H1 (cell line): ENCODE data around the gene SLC66A2. TPM values are rescaled to one million over a fixed set of nuclear protein-coding genes. Genes with fewer than 3 reads are reported as not detected.
A peak's percentile ranks its signal among the peaks of the same experiment; 100 is the strongest.

Experiments used
- CTCF ChIA-PET: fragments of 300-600 bp; sonication (Branson Sonifier 250); formaldehyde crosslinking; loops from one replicate; lab custom pipeline; 2021; ENCODE audit not compliant: partially characterized antibody; lab: Charles Lee
- POLR2A ChIA-PET: fragments of 300-600 bp; sonication (Branson Sonifier 250); formaldehyde crosslinking; loops from one replicate; lab custom pipeline; 2021; ENCODE audit warnings: inconsistent platforms; ENCODE audit not compliant: partially characterized antibody; lab: Charles Lee
- DNase-seq, 2 experiments: peaks; one replicate each; pipeline versions ENCODE4 v3.0.0 to v3.0.0-alpha.2; 2010 to 2022; ENCODE audit warnings: low spot score in 2 of 2, low read depth in 1 of 2, mixed read lengths in 1 of 2
- FAIRE-seq: peaks from 2 replicates; lab custom pipeline; 2011; peaks lifted over from hg19 to GRCh38; lab: Jason Lieb, UNC
- H2AFZ ChIP-seq: 2 replicates; pipeline ENCODE4 v1.8.1; 2012; ENCODE audit warnings: low read length, inconsistent platforms
- H2AK5ac ChIP-seq: 2 replicates; pipeline ENCODE4 v1.6.1; 2013; ENCODE audit warnings: low read depth, low read length
- H2BK120ac ChIP-seq: replicated peaks from 2 replicates; pipeline ENCODE3; 2013; ENCODE audit warnings: low read depth, low read length, inconsistent platforms
- H2BK12ac ChIP-seq: 2 replicates; pipeline ENCODE4 v1.6.1; 2013; ENCODE audit warnings: low read depth, low read length
- H2BK15ac ChIP-seq: 2 replicates; pipeline ENCODE4 v1.6.1; 2013; ENCODE audit warnings: low read length
- H2BK20ac ChIP-seq: 2 replicates; pipeline ENCODE4 v1.6.1; 2013; ENCODE audit warnings: low read length
- H2BK5ac ChIP-seq: 2 replicates; pipeline ENCODE4 v1.6.1; 2013; ENCODE audit warnings: low read depth, low read length
- H3K14ac ChIP-seq: 2 replicates; pipeline ENCODE4 v1.6.1; 2013; ENCODE audit warnings: inconsistent platforms; ENCODE audit not compliant: insufficient read length
- H3K18ac ChIP-seq: 2 replicates; pipeline ENCODE4 v1.6.1; 2013; ENCODE audit warnings: low read length; ENCODE audit errors: extremely low read depth
- H3K23ac ChIP-seq: 2 replicates; pipeline ENCODE4 v1.6.1; 2013; ENCODE audit warnings: inconsistent platforms; ENCODE audit not compliant: insufficient read length
- H3K23me2 ChIP-seq: 2 replicates; pipeline ENCODE4 v1.6.1; 2013; ENCODE audit warnings: low read depth, low read length
- H3K27ac ChIP-seq: 2 replicates; pipeline ENCODE4 v1.6.1; 2011; ENCODE audit warnings: low read depth, low read length, inconsistent platforms
- H3K27me3 ChIP-seq, 4 experiments: replicated peaks in 1 of 4; 1 replicate in 1 of 4; 2 replicates in 3 of 4; pipeline versions ENCODE4 v1.6.1 to v1.8.1; 2011 to 2013; ENCODE audit warnings: low read length in 3 of 4, mild to moderate bottlenecking in 3 of 4, inconsistent platforms in 2 of 4, mixed read lengths in 2 of 4, moderate library complexity in 1 of 4; ENCODE audit not compliant: control insufficient read depth in 3 of 4, insufficient read depth in 3 of 4; ENCODE audit errors: extremely low read depth in 1 of 4
- H3K36me3 ChIP-seq, 4 experiments: 2 replicates each; pipeline versions ENCODE4 v1.6.1 to v1.8.1; 2011 to 2013; ENCODE audit warnings: mild to moderate bottlenecking in 4 of 4, low read length in 3 of 4, moderate library complexity in 2 of 4, control low read depth in 1 of 4, inconsistent platforms in 1 of 4; ENCODE audit not compliant: insufficient read depth in 4 of 4, control insufficient read depth in 2 of 4
- H3K4ac ChIP-seq: replicated peaks from 2 replicates; pipeline ENCODE3; 2013; ENCODE audit warnings: low read length, low read depth, mixed read lengths, inconsistent platforms; ENCODE audit not compliant: insufficient read length
- H3K4me1 ChIP-seq, 4 experiments: replicated peaks in 1 of 4; 1 replicate in 1 of 4; 2 replicates in 3 of 4; pipeline versions ENCODE4 v1.6.1 to v1.8.1; 2011 to 2013; ENCODE audit warnings: low read length in 3 of 4, inconsistent platforms in 2 of 4, mixed read lengths in 1 of 4; ENCODE audit not compliant: insufficient read depth in 4 of 4, control insufficient read depth in 3 of 4
- H3K4me2 ChIP-seq, 2 experiments: 2 replicates each; pipeline versions ENCODE4 v1.6.1 to v1.8.1; 2011 to 2013; ENCODE audit warnings: low read depth in 2 of 2, low read length in 2 of 2, control low read depth in 1 of 2, inconsistent platforms in 1 of 2, mild to moderate bottlenecking in 1 of 2; ENCODE audit not compliant: insufficient read depth in 1 of 2
- H3K4me3 ChIP-seq, 4 experiments: fragments of 200-600, 300-600 bp in 1 of 4; sonication (generic), shearing (Covaris generic), sonication (Bioruptor Twin) in 1 of 4; 2 replicates each; pipeline versions ENCODE4 v1.5.1 to v1.8.1; 2011 to 2016; ENCODE audit warnings: low read length in 4 of 4, low read depth in 3 of 4, control low read depth in 2 of 4, inconsistent platforms in 2 of 4, mild to moderate bottlenecking in 2 of 4, mixed read lengths in 1 of 4, moderate library complexity in 1 of 4; ENCODE audit not compliant: insufficient read depth in 2 of 4; ENCODE audit errors: extremely low read depth in 1 of 4
- H3K56ac ChIP-seq: replicated peaks from 2 replicates; pipeline ENCODE3; 2013; ENCODE audit warnings: low read depth, mild to moderate bottlenecking, mixed read lengths, low read length, inconsistent platforms; ENCODE audit not compliant: insufficient read length
- H3K79me1 ChIP-seq: 2 replicates; pipeline ENCODE4 v1.6.1; 2013; ENCODE audit warnings: low read depth, low read length, control low read depth
- H3K79me2 ChIP-seq, 2 experiments: 2 replicates each; pipeline versions ENCODE4 v1.6.1 to v1.8.1; 2012 to 2013; ENCODE audit warnings: low read length in 2 of 2, mild to moderate bottlenecking in 2 of 2, inconsistent platforms in 1 of 2; ENCODE audit not compliant: insufficient read depth in 2 of 2, control insufficient read depth in 1 of 2
- H3K9ac ChIP-seq, 4 experiments: replicated peaks in 1 of 4; 1 replicate in 1 of 4; 2 replicates in 3 of 4; pipeline versions ENCODE4 v1.6.1 to v1.8.1; 2011 to 2013; ENCODE audit warnings: low read depth in 3 of 4, low read length in 3 of 4, control low read depth in 2 of 4, mild to moderate bottlenecking in 2 of 4, moderate library complexity in 2 of 4, inconsistent platforms in 1 of 4; ENCODE audit errors: extremely low read depth in 1 of 4
- H3K9me3 ChIP-seq, 2 experiments: 2 replicates each; pipeline versions ENCODE4 v1.6.1 to v1.8.1; 2012 to 2013; ENCODE audit warnings: mild to moderate bottlenecking in 2 of 2, moderate library complexity in 2 of 2, control low read depth in 1 of 2, inconsistent platforms in 1 of 2, low read depth in 1 of 2, low read length in 1 of 2, mixed read lengths in 1 of 2; ENCODE audit not compliant: insufficient read depth in 2 of 2
- H4K20me1 ChIP-seq, 2 experiments: replicated peaks in 1 of 2; 2 replicates each; pipeline versions ENCODE3 to v1.8.1; 2011 to 2013; ENCODE audit warnings: inconsistent platforms in 2 of 2, low read length in 2 of 2, mild to moderate bottlenecking in 1 of 2; ENCODE audit not compliant: insufficient read depth in 2 of 2, control insufficient read depth in 1 of 2
- H4K5ac ChIP-seq: 2 replicates; pipeline ENCODE4 v1.6.1; 2013; ENCODE audit warnings: low read length, low read depth, mixed read lengths, inconsistent platforms; ENCODE audit not compliant: insufficient read length
- H4K8ac ChIP-seq: 2 replicates; pipeline ENCODE4 v1.8.0; 2013; ENCODE audit warnings: mild to moderate bottlenecking, moderate library complexity, low read length, inconsistent platforms; ENCODE audit not compliant: insufficient read depth; ENCODE audit errors: extremely low read depth
- H4K91ac ChIP-seq: replicated peaks from 2 replicates; pipeline ENCODE3; 2013; ENCODE audit warnings: low read length, mixed read lengths, inconsistent platforms; ENCODE audit not compliant: insufficient read length
- RFX5 ChIP-seq: IDR thresholded peaks from 2 replicates; pipeline ENCODE4 v1.6.1; 2011; ENCODE audit warnings: low read depth, low read length, improper control_type of control experiment, borderline replicate concordance
- WGBS, 2 experiments: shearing (Covaris generic) in 1 of 2; methylation state at CpG; one replicate each; pipeline versions ENCODE4 v1.1.6 to v1.1.7; 2013 to 2015; ENCODE audit warnings: low lambda C conversion rate in 2 of 2, mixed read lengths in 2 of 2, inconsistent platforms in 1 of 2, low coverage in 1 of 2, missing lambda C conversion rate in 1 of 2; ENCODE audit not compliant: insufficient replicate concordance in 2 of 2, insufficient coverage in 1 of 2, insufficient read length in 1 of 2; ENCODE audit errors: extremely low coverage in 1 of 2, missing lambda C conversion rate in 1 of 2; 5-methylcytosine and 5-hydroxymethylcytosine counted together
- polyA plus RNA-seq, 7 experiments: library from polyadenylated mRNA; depleted of rRNA in 3 of 7; stranded (reverse) in 5 of 7; unstranded in 2 of 7; fragments of >200 nt in 5 of 7; fragments of 200-250 nt in 2 of 7; gene quantifications; 1 replicate in 5 of 7; 2 replicates in 1 of 7; 4 replicates in 1 of 7; pipeline versions ENCODE4 v1.2.1 to v1.2.3, GENCODE V29; 2011 to 2013; ENCODE audit warnings: missing spikeins in 2 of 7, mixed read lengths in 2 of 7
- total RNA-seq: library from RNA; stranded (reverse); fragmentation: NEBNext Ultra II Directional; extraction: Animal tissue kit (Norgen Biotek cat#: 25700); gene quantifications from 2 replicates; pipeline ENCODE4 v1.2.1, GENCODE V29; 2021

The SLC66A2 gene
- total and polyA plus RNA-seq, 2 of the 8 experiments (the other 6 are each of a cell fraction or from before 2014, with no cell fraction given): 15.0 to 18.9 TPM

DNA sequence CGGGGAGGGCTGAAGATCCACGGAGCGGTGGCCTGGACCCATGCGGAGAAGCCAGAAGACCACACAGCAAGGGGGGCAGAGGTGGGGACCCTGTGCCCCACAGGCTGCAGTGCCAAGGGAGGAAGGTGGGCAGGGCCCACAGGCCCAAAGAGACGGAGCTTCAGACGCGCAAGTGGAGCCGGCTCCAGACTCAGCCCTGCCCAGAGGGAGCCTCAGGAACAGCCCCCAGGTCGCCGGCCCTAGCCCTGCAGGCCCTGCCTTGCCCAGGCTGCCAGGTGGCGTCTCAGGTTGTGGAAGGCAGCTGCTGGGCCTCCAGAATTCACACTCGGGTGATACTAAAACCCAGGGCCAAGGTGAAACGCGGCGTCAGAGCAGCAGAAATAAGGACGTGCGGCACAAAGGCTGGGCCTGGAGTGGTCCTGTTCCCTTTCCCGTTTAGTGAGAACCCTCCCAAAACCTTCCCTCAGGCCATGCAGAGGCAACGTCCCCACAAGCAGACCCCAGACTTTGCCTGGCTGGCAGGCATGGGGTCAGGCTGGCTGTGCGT, 36.8 kb downstream of the SLC66A2 start:
- WGBS, 2 experiments: 80% methylated on average over 17 of the region's 20 CpGs; no CpG with 5 or more reads in 1 of the 2 experiments
- Histone ChIP-seq H3K4me1 (peaks cover 0 to 12% (median 6%) of the 10 kb centered on the region in 4 experiments; a peak in 5 of 7 replicates), H2AFZ (no peak overlapping the region), H3K4me2 (no peak overlapping the region), H3K4ac (no peak overlapping the region), H2BK5ac (peak overlapping the region; percentile 71; the same call in 1 of the 2 replicates), H3K36me3 (no peaks in the 10 kb centered on the region), H2BK15ac (no peak overlapping the region; the same call in 1 of the 2 replicates), H2BK12ac (no peak overlapping the region), H3K27ac (no peak overlapping the region), H3K14ac (no peak overlapping the region)
- POLR2A ChIA-PET: interaction anchor here (1.3 kb wide), 1 partner anchor 58 kb away, joined by 3 read pairs; no protein-coding TSS in a partner anchor
- TF ChIP-seq RFX5: no peak
- TF ChIP-seq, all 59 proteins: peak for 0
- Histone ChIP-seq H2AK5ac (no peak overlapping the region), H4K8ac (no peak overlapping the region; the same call in 1 of the 2 replicates), H3K56ac (no peak overlapping the region), H2BK20ac (no peak overlapping the region), H4K91ac (no peak overlapping the region), H3K9me3 (no peaks in the 10 kb centered on the region), H3K9ac (no peak overlapping the region), H3K79me2 (no peaks in the 10 kb centered on the region), H3K23ac (no peak overlapping the region), H3K79me1 (0 out of 2 replicates have a peak, but pooled peaks cover 6% of the 10 kb centered on the region), H3K18ac (no peak overlapping the region), H4K20me1 (peaks cover 2 to 4% of the 10 kb centered on the region in 2 experiments), H3K27me3 (no peaks in the 10 kb centered on the region), H2BK120ac (no peak overlapping the region), H4K5ac (no peak overlapping the region), H3K23me2 (peaks cover 13% of the 10 kb centered on the region; the same call in 1 of the 2 replicates), H3K4me3 (no peak overlapping the region)
- CTCF ChIA-PET: interaction anchor here (0.6 to 2.1 kb wide), 6 partner anchors 10 to 131 kb away, joined by 3 to 5 read pairs (median 3); no protein-coding TSS in a partner anchor
- DNase-seq (peak in 1 of 2 experiments; percentile 53), FAIRE-seq (no peak)
